WTC11 (cell line): ENCODE measurements around the gene DTNBP1. TPM values are rescaled to one million over a fixed set of nuclear protein-coding genes. Genes with fewer than 3 reads are reported as not detected.

Experiments used
- ATAC-seq: fragments of 200-7000 bp; cut with Tn5 transposase; 2 replicates; pipeline ENCODE4 v1.10.0; 2021; ENCODE audit warnings: mild to moderate bottlenecking, moderate library complexity
- CTCF ChIA-PET: fragments of 300-600 bp; sonication (Branson Sonifier 250); formaldehyde crosslinking; loops from one replicate; lab custom pipeline; 2021; ENCODE audit warnings: antibody characterized with exemption; lab: Charles Lee
- POLR2A ChIA-PET: fragments of 350-600 bp; sonication (Branson Sonifier 250); formaldehyde crosslinking; loops from one replicate; lab custom pipeline; 2021; ENCODE audit warnings: antibody characterized with exemption; lab: Charles Lee
- DNase-seq: peaks from one replicate; pipeline ENCODE4 v3.0.0; 2021; ENCODE audit warnings: low spot score
- H3K27ac Mint-ChIP-seq: 2 replicates; pipeline ENCODE4 v1.8.0; 2021; ENCODE audit warnings: mixed read lengths
- H3K27me3 Mint-ChIP-seq: 2 replicates; pipeline ENCODE4 v1.8.0; 2021; ENCODE audit warnings: low read depth, mild to moderate bottlenecking, moderate library complexity, mixed read lengths
- H3K36me3 Mint-ChIP-seq: 2 replicates; pipeline ENCODE4 v1.8.0; 2021; ENCODE audit warnings: mixed read lengths
- H3K4me1 Mint-ChIP-seq: 2 replicates; pipeline ENCODE4 v1.8.0; 2022; ENCODE audit warnings: mixed read lengths
- H3K4me3 Mint-ChIP-seq: 2 replicates; pipeline ENCODE4 v1.8.0; 2021; ENCODE audit warnings: mild to moderate bottlenecking, moderate library complexity, mixed read lengths
- H3K9me3 Mint-ChIP-seq: 2 replicates; pipeline ENCODE4 v1.8.0; 2021; ENCODE audit warnings: mixed read lengths
- GTF2I ChIP-seq: fragments of 250-450 bp; sonication (Bioruptor Pico); conservative IDR thresholded peaks from 2 replicates; pipeline ENCODE4 v1.4.0; 2021; ENCODE audit warnings: mild to moderate bottlenecking
- HMGA2 ChIP-seq: fragments of 250-450 bp; sonication (Bioruptor Pico); IDR thresholded peaks from 2 replicates; pipeline ENCODE4 v1.4.0; 2021; ENCODE audit warnings: mild to moderate bottlenecking, moderate library complexity
- NR2C2 ChIP-seq: sonication (generic); formaldehyde crosslinking; IDR thresholded peaks from 2 replicates; pipeline ENCODE4 v1.8.0; 2022; ENCODE audit warnings: mild to moderate bottlenecking, missing genetic modification reagents
- SP1 ChIP-seq: sonication (generic); formaldehyde crosslinking; conservative IDR thresholded peaks from 2 replicates; pipeline ENCODE4 v1.8.1; 2022; ENCODE audit warnings: missing genetic modification reagents
- ZNF396 ChIP-seq: fragments of 250-450 bp; sonication (Bioruptor Pico); IDR thresholded peaks from 2 replicates; pipeline ENCODE4 v1.8.0; 2021; ENCODE audit warnings: mild to moderate bottlenecking, moderate library complexity, borderline replicate concordance
- total RNA-seq: library from RNA; stranded (reverse); gene quantifications from 3 replicates; pipeline ENCODE4 v1.2.3, GENCODE V29; 2021
- TF ChIP-seq, protein P1 (sequence below): sonication (generic); formaldehyde crosslinking; IDR thresholded peaks from 2 replicates; pipeline ENCODE4 v1.8.0; 2022; ENCODE audit warnings: mild to moderate bottlenecking, missing genetic modification reagents
- TF ChIP-seq, protein P2 (sequence below): sonication (generic); formaldehyde crosslinking; conservative IDR thresholded peaks from 2 replicates; pipeline ENCODE4 v1.8.1; 2023; ENCODE audit warnings: mild to moderate bottlenecking, low read depth, missing genetic modification reagents, moderate library complexity
- TF ChIP-seq, protein P3 (sequence below): fragments of 250-450 bp; sonication (Bioruptor Pico); IDR thresholded peaks from 2 replicates; pipeline ENCODE4 v1.9.0; 2021; ENCODE audit warnings: mild to moderate bottlenecking
- TF ChIP-seq, protein P4 (sequence below): fragments of 250-450 bp; sonication (Bioruptor Pico); conservative IDR thresholded peaks from 2 replicates; pipeline ENCODE4 v1.9.0; 2021; ENCODE audit warnings: mild to moderate bottlenecking
- TF ChIP-seq, protein P5 (sequence below): fragments of 250-450 bp; sonication (Bioruptor Pico); IDR thresholded peaks from 2 replicates; pipeline ENCODE4 v1.9.0; 2021; ENCODE audit warnings: mild to moderate bottlenecking
- TF ChIP-seq, protein P6 (sequence below): sonication (generic); formaldehyde crosslinking; IDR thresholded peaks from 2 replicates; pipeline ENCODE4 v1.8.0; 2023; ENCODE audit warnings: mild to moderate bottlenecking, missing genetic modification reagents
- TF ChIP-seq, protein P7 (sequence below): sonication (generic); formaldehyde crosslinking; IDR thresholded peaks from 2 replicates; pipeline ENCODE4 v1.8.1; 2023; ENCODE audit warnings: mild to moderate bottlenecking, missing genetic modification reagents, borderline replicate concordance

DTNBP1 gene
- total RNA-seq, 1 experiment from 2014 or later, result 15.1 TPM

DNA sequence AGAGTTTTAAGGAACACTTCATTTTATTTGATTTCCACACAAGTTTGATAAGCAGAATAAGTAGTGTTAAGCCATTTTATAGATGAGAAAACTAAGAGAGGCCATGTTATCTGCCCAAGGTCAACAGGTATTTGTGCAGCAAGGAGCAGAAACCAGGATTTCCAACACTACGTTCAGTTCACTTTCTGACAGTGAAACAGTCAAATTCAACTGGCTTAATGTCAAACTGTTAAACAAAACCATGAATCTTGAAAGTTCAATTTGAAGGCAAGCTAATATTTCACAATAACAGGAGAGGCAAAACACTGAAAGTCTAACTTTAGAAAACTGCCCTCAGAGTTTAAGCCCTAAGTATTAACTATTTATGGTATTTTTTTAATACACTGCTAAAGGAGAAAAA is 32.6 kb downstream of the DTNBP1 start (continued):
- TF ChIP-seq, protein P1, sequence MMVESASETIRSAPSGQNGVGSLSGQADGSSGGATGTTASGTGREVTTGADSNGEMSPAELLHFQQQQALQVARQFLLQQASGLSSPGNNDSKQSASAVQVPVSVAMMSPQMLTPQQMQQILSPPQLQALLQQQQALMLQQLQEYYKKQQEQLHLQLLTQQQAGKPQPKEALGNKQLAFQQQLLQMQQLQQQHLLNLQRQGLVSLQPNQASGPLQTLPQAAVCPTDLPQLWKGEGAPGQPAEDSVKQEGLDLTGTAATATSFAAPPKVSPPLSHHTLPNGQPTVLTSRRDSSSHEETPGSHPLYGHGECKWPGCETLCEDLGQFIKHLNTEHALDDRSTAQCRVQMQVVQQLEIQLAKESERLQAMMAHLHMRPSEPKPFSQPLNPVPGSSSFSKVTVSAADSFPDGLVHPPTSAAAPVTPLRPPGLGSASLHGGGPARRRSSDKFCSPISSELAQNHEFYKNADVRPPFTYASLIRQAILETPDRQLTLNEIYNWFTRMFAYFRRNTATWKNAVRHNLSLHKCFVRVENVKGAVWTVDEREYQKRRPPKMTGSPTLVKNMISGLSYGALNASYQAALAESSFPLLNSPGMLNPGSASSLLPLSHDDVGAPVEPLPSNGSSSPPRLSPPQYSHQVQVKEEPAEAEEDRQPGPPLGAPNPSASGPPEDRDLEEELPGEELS (CRISPR knock-in tag), result no peak
- TF ChIP-seq, protein P2, sequence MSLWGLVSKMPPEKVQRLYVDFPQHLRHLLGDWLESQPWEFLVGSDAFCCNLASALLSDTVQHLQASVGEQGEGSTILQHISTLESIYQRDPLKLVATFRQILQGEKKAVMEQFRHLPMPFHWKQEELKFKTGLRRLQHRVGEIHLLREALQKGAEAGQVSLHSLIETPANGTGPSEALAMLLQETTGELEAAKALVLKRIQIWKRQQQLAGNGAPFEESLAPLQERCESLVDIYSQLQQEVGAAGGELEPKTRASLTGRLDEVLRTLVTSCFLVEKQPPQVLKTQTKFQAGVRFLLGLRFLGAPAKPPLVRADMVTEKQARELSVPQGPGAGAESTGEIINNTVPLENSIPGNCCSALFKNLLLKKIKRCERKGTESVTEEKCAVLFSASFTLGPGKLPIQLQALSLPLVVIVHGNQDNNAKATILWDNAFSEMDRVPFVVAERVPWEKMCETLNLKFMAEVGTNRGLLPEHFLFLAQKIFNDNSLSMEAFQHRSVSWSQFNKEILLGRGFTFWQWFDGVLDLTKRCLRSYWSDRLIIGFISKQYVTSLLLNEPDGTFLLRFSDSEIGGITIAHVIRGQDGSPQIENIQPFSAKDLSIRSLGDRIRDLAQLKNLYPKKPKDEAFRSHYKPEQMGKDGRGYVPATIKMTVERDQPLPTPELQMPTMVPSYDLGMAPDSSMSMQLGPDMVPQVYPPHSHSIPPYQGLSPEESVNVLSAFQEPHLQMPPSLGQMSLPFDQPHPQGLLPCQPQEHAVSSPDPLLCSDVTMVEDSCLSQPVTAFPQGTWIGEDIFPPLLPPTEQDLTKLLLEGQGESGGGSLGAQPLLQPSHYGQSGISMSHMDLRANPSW (CRISPR knock-in tag), result no peak

DNA sequence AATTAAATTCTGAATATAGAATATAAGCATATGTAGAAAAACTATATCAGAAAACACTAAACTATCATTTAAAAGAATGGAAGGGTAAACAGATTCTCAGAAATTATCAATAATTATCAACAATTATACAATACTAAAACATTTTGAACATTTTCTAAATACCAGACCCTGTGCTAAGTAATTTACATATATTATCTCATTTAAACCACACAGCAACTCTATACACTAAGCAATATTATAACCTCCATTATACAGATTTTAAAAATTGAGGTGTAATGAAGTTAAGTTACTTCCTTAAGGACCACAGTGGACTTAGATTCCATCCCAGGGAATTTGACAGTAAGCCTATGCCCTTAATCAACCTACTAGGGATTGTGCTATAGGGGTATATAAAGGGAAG is 33.3 kb downstream of the DTNBP1 start:
- Mint-ChIP-seq H3K27ac (no peak overlapping the region), H3K4me3 (no peak overlapping the region), H3K9me3 (peaks cover under 1% of the 10 kb centered on the region; the same call in 1 of the 2 replicates), H3K36me3 (no peaks in the 10 kb centered on the region), H3K4me1 (no peaks in the 10 kb centered on the region)
- POLR2A ChIA-PET, result interaction anchor here (0.6 kb wide), 1 partner anchor 264 kb away, joined by 3 read pairs; no protein-coding TSS in a partner anchor
- no peak for ATAC-seq
- TF ChIP-seq, protein P3, sequence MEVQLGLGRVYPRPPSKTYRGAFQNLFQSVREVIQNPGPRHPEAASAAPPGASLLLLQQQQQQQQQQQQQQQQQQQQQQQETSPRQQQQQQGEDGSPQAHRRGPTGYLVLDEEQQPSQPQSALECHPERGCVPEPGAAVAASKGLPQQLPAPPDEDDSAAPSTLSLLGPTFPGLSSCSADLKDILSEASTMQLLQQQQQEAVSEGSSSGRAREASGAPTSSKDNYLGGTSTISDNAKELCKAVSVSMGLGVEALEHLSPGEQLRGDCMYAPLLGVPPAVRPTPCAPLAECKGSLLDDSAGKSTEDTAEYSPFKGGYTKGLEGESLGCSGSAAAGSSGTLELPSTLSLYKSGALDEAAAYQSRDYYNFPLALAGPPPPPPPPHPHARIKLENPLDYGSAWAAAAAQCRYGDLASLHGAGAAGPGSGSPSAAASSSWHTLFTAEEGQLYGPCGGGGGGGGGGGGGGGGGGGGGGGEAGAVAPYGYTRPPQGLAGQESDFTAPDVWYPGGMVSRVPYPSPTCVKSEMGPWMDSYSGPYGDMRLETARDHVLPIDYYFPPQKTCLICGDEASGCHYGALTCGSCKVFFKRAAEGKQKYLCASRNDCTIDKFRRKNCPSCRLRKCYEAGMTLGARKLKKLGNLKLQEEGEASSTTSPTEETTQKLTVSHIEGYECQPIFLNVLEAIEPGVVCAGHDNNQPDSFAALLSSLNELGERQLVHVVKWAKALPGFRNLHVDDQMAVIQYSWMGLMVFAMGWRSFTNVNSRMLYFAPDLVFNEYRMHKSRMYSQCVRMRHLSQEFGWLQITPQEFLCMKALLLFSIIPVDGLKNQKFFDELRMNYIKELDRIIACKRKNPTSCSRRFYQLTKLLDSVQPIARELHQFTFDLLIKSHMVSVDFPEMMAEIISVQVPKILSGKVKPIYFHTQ (CRISPR knock-in tag), result no peak
- TF ChIP-seq, all 79 proteins: peak for 0
- DNase-seq, result no peak
- CTCF ChIA-PET, result no interaction called here
- H3K27me3 Mint-ChIP-seq, result no peaks in the 10 kb centered on the region

DNA sequence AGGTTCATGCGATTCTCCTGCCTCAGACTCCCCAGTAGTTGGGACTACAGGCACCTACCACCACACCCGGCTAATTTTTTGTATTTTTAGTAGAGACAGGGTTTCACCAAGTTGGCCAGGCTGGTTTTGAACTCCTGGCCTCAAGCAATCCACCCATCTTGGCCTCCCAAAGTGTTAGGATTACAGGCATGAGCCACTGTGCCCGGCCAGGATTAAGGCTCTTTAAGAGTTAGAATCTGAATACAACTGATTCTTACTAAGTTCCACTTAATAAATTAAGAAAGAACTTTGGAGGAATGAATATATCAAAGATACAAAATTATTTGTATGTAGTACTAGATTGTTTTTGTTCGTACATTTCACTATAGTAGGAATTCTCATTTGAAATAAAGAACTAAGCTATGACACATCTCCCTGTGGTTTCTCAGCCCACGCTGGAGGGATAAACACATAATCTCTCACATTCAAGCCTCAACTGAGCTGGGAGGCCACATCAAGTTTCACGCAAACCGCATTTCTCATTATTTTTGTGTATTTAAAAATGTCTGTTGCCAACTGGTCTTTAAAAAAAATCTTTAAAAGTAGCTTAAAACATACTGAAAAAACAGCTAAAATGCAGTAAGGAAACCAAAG is 34.2 kb downstream of the DTNBP1 start:
- no peaks in the 10 kb centered on the region for H3K4me1 Mint-ChIP-seq
- H3K4me3 Mint-ChIP-seq, result no peak overlapping the region
- CTCF ChIA-PET, result no interaction called here
- ATAC-seq (no peak), DNase-seq (no peak)
- no peaks in the 10 kb centered on the region for H3K27me3 Mint-ChIP-seq
- no peaks in the 10 kb centered on the region for H3K9me3 Mint-ChIP-seq
- H3K27ac Mint-ChIP-seq, result peak overlapping the region; percentile 18; the same call in 1 of the 2 replicates
- no peaks in the 10 kb centered on the region for H3K36me3 Mint-ChIP-seq
- POLR2A ChIA-PET, result interaction anchor here (0.6 kb wide), 2 partner anchors 546 to 1761 kb away, joined by 4 to 6 read pairs; no protein-coding TSS in a partner anchor
- TF ChIP-seq, protein P4, sequence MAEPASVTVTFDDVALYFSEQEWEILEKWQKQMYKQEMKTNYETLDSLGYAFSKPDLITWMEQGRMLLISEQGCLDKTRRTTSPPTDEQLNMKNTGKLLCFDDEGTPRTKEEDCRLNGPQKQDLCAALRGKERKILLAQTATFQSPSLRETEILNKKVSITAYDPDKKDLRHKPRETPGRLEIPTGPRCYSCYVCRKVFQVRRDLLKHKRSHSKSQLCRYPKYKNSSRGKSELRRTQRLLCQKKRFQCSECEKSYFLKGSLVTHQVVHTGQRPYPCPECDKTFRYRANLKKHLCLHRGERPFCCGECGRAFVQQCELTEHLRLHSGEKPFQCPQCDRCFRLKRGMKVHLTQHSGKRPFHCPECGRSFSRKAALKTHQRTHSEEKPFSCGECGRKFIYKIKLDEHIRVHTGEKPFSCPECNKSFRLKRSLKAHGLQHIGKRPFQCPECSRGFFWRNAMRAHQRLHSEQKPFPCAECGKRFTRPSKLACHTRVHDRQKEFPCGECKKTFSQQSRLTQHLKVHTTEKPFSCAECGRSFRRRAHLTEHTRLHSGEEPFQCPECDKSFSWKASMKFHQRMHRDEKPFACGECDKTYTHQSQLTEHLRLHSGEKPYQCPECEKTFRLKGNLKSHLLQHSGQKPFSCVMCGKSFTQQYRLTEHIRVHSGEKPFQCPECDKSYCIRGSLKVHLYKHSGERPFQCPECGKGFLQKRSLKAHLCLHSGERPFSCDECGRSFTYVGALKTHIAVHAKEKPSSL, result no peak
- TF ChIP-seq SP1, result no peak
- TF ChIP-seq HMGA2 (CRISPR knock-in tag), result no peak
- TF ChIP-seq, protein P5, sequence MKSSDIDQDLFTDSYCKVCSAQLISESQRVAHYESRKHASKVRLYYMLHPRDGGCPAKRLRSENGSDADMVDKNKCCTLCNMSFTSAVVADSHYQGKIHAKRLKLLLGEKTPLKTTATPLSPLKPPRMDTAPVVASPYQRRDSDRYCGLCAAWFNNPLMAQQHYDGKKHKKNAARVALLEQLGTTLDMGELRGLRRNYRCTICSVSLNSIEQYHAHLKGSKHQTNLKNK, result no peak
- TF ChIP-seq NR2C2, result no peak
- TF ChIP-seq, protein P6, sequence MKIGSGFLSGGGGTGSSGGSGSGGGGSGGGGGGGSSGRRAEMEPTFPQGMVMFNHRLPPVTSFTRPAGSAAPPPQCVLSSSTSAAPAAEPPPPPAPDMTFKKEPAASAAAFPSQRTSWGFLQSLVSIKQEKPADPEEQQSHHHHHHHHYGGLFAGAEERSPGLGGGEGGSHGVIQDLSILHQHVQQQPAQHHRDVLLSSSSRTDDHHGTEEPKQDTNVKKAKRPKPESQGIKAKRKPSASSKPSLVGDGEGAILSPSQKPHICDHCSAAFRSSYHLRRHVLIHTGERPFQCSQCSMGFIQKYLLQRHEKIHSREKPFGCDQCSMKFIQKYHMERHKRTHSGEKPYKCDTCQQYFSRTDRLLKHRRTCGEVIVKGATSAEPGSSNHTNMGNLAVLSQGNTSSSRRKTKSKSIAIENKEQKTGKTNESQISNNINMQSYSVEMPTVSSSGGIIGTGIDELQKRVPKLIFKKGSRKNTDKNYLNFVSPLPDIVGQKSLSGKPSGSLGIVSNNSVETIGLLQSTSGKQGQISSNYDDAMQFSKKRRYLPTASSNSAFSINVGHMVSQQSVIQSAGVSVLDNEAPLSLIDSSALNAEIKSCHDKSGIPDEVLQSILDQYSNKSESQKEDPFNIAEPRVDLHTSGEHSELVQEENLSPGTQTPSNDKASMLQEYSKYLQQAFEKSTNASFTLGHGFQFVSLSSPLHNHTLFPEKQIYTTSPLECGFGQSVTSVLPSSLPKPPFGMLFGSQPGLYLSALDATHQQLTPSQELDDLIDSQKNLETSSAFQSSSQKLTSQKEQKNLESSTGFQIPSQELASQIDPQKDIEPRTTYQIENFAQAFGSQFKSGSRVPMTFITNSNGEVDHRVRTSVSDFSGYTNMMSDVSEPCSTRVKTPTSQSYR, result no peak
- TF ChIP-seq, protein P7, sequence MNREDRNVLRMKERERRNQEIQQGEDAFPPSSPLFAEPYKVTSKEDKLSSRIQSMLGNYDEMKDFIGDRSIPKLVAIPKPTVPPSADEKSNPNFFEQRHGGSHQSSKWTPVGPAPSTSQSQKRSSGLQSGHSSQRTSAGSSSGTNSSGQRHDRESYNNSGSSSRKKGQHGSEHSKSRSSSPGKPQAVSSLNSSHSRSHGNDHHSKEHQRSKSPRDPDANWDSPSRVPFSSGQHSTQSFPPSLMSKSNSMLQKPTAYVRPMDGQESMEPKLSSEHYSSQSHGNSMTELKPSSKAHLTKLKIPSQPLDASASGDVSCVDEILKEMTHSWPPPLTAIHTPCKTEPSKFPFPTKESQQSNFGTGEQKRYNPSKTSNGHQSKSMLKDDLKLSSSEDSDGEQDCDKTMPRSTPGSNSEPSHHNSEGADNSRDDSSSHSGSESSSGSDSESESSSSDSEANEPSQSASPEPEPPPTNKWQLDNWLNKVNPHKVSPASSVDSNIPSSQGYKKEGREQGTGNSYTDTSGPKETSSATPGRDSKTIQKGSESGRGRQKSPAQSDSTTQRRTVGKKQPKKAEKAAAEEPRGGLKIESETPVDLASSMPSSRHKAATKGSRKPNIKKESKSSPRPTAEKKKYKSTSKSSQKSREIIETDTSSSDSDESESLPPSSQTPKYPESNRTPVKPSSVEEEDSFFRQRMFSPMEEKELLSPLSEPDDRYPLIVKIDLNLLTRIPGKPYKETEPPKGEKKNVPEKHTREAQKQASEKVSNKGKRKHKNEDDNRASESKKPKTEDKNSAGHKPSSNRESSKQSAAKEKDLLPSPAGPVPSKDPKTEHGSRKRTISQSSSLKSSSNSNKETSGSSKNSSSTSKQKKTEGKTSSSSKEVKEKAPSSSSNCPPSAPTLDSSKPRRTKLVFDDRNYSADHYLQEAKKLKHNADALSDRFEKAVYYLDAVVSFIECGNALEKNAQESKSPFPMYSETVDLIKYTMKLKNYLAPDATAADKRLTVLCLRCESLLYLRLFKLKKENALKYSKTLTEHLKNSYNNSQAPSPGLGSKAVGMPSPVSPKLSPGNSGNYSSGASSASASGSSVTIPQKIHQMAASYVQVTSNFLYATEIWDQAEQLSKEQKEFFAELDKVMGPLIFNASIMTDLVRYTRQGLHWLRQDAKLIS, result no peak
- no peak for TF ChIP-seq GTF2I (CRISPR knock-in tag)
- TF ChIP-seq ZNF396 (CRISPR knock-in tag), result no peak
